GM23338 (cell line): ENCODE measurements around the gene RUSF1. TPM values are rescaled to one million over a fixed set of nuclear protein-coding genes. Genes with fewer than 3 reads are reported as not detected.

ENCODE experiments used
- ATAC-seq: fragments of 200-7000 bp; cut with Tn5 transposase; 3 replicates; pipeline ENCODE4 v1.9.1; 2020
- DNase-seq: peaks from one replicate; pipeline ENCODE4 v3.0.0-alpha.2; 2015; ENCODE audit warnings: low spot score
- H2AFZ ChIP-seq: fragments of 200-600 bp; sonication (generic); 2 replicates; pipeline ENCODE4 v1.8.0; 2016; ENCODE audit warnings: antibody characterized with exemption, mild to moderate bottlenecking, moderate library complexity
- H3F3A ChIP-seq: fragments of 200-600 bp; sonication (generic); replicated peaks from 2 replicates; pipeline ENCODE4 v1.8.0; 2017; ENCODE audit warnings: antibody characterized with exemption, mixed run types, low read depth
- H3K27ac ChIP-seq: fragments of 200-600 bp; sonication (generic); 2 replicates; pipeline ENCODE4 v1.6.1; 2016; ENCODE audit warnings: low read depth
- H3K27me3 ChIP-seq: fragments of 200-600 bp; sonication (generic); 2 replicates; pipeline ENCODE4 v1.8.0; 2016; ENCODE audit warnings: mild to moderate bottlenecking, mixed run types, moderate library complexity; ENCODE audit not compliant: insufficient read depth
- H3K36me3 ChIP-seq: fragments of 200-600 bp; sonication (generic); 2 replicates; pipeline ENCODE4 v1.8.0; 2016; ENCODE audit warnings: mild to moderate bottlenecking; ENCODE audit not compliant: insufficient read depth
- H3K4me1 ChIP-seq: fragments of 200-600 bp; sonication (generic); 2 replicates; pipeline ENCODE4 v1.8.0; 2016; ENCODE audit warnings: mild to moderate bottlenecking, moderate library complexity; ENCODE audit not compliant: insufficient read depth
- H3K4me2 ChIP-seq: fragments of 200-600 bp; sonication (generic); 2 replicates; pipeline ENCODE4 v1.7.1; 2017; ENCODE audit warnings: mixed run types
- H3K4me3 ChIP-seq: fragments of 200-600 bp; sonication (generic); 2 replicates; pipeline ENCODE4 v1.6.1; 2016; ENCODE audit warnings: mixed run types
- H3K79me2 ChIP-seq: fragments of 200-600 bp; sonication (generic); replicated peaks from 2 replicates; pipeline ENCODE4 v1.8.0; 2017; ENCODE audit warnings: mild to moderate bottlenecking; ENCODE audit not compliant: insufficient read depth
- H3K9me2 ChIP-seq: fragments of 200-600 bp; sonication (generic); 2 replicates; pipeline ENCODE4 v1.8.0; 2017; ENCODE audit not compliant: insufficient read depth
- H4K20me1 ChIP-seq: fragments of 200-600 bp; sonication (generic); replicated peaks from 2 replicates; pipeline ENCODE4 v1.8.0; 2017; ENCODE audit warnings: mild to moderate bottlenecking; ENCODE audit not compliant: insufficient read depth
- H3K27ac Mint-ChIP-seq: 2 replicates; pipeline ENCODE4 v1.8.0; 2020; ENCODE audit warnings: inconsistent platforms, mild to moderate bottlenecking, moderate library complexity, mixed read lengths
- H3K27me3 Mint-ChIP-seq: 3 replicates; pipeline ENCODE4 v1.8.0; 2022; ENCODE audit warnings: low read depth, mild to moderate bottlenecking, moderate library complexity, mixed read lengths, inconsistent platforms; ENCODE audit not compliant: insufficient read depth, poor library complexity
- H3K36me3 Mint-ChIP-seq: 3 replicates; pipeline ENCODE4 v1.8.0; 2021; ENCODE audit warnings: low read depth, mild to moderate bottlenecking, inconsistent platforms, moderate library complexity, mixed read lengths
- H3K4me1 Mint-ChIP-seq: 3 replicates; pipeline ENCODE4 v1.8.0; 2020; ENCODE audit warnings: mild to moderate bottlenecking, inconsistent platforms, mixed read lengths
- H3K4me3 Mint-ChIP-seq: 3 replicates; pipeline ENCODE4 v1.8.0; 2021; ENCODE audit warnings: moderate library complexity, mild to moderate bottlenecking, inconsistent platforms, mixed read lengths
- H3K9me3 Mint-ChIP-seq: 3 replicates; pipeline ENCODE4 v1.8.0; 2020; ENCODE audit warnings: moderate library complexity, mild to moderate bottlenecking, inconsistent platforms, mixed read lengths
- CTCF ChIP-seq, 2 experiments: fragments of 200-600 bp in 1 of 2; sonication (generic) in 1 of 2; conservative IDR thresholded peaks; 2 replicates each; pipeline versions ENCODE4 v1.5.1 to v1.6.1; 2016 to 2017; ENCODE audit warnings: antibody characterized with exemption in 2 of 2, low read depth in 2 of 2, mild to moderate bottlenecking in 2 of 2, moderate library complexity in 1 of 2
- ETS1 ChIP-seq: IDR thresholded peaks from 2 replicates; pipeline ENCODE4 v1.6.1; 2016; ENCODE audit warnings: antibody characterized with exemption
- EZH2 ChIP-seq: fragments of 200-600 bp; sonication (generic); IDR thresholded peaks from one replicate; pipeline ENCODE4 v1.8.0; 2017; ENCODE audit warnings: antibody characterized with exemption, mild to moderate bottlenecking, low read depth; ENCODE audit not compliant: unreplicated experiment
- EZH2phosphoT487 ChIP-seq: fragments of 200-600 bp; sonication (generic); IDR thresholded peaks from one replicate; pipeline ENCODE4 v1.8.1; 2018; ENCODE audit warnings: antibody characterized with exemption; ENCODE audit not compliant: unreplicated experiment
- NANOG ChIP-seq: IDR thresholded peaks from 2 replicates; pipeline ENCODE4 v1.6.1; 2016; ENCODE audit warnings: antibody characterized with exemption, borderline replicate concordance
- POLR2AphosphoS5 ChIP-seq: IDR thresholded peaks from 2 replicates; pipeline ENCODE4 v1.6.1; 2016; ENCODE audit warnings: antibody characterized with exemption, low read depth
- REST ChIP-seq: IDR thresholded peaks from one replicate; pipeline ENCODE4 v1.6.1; 2018; ENCODE audit warnings: antibody characterized with exemption; ENCODE audit not compliant: unreplicated experiment
- ZNF114 ChIP-seq: fragments of 250-450 bp; sonication (Bioruptor Pico); IDR thresholded peaks from 2 replicates; pipeline ENCODE4 v1.5.0; 2020; ENCODE audit warnings: mild to moderate bottlenecking, moderate library complexity
- polyA plus RNA-seq: library from polyadenylated mRNA; unstranded; fragments of >200 nt; fragmentation: Nextera tagmentation; extraction: Ambion mirVana; gene quantifications from 2 replicates; pipeline ENCODE4 v1.2.1, GENCODE V29; 2016
- total RNA-seq: library from RNA; depleted of rRNA; stranded (reverse); fragments of >200 nt; shearing (Covaris generic); gene quantifications from 2 replicates; pipeline ENCODE4 v1.2.3, GENCODE V29; 2014

RUSF1 gene
- total and polyA plus RNA-seq, 2 experiments from 2014 or later, result 8.9 to 36.1 TPM

- H3K4me1 ChIP-seq, result peaks cover 29% of the 10 kb centered on the region; the same call in 1 of the 2 replicates
- H3K27me3 Mint-ChIP-seq, result peaks cover 7% of the 10 kb centered on the region
- H3K4me2 ChIP-seq, result peak overlapping the region; percentile 99
- H3K79me2 ChIP-seq, result peaks cover 26% of the 10 kb centered on the region
- peaks cover 4% of the 10 kb centered on the region; the same call in 2 of the 3 replicates for H3K9me3 Mint-ChIP-seq
- H3F3A ChIP-seq, result peaks cover 8% of the 10 kb centered on the region; the same call in 1 of the 2 replicates
- peak overlapping the region; percentile 90; the same call in 1 of the 2 replicates for H3K27ac Mint-ChIP-seq
- TF ChIP-seq ETS1 (no peak), EZH2 (no peak), CTCF (conservative IDR thresholded peaks at IDR 0.05; ENCODE audit: low read depth in 2 of 2) (peak in 1 of 2 experiments; percentile 18; a peak in 1 of 4 replicates)
- H4K20me1 ChIP-seq, result peaks cover 19% of the 10 kb centered on the region
- no peaks in the 10 kb centered on the region for H3K27me3 ChIP-seq
- peak overlapping the region; percentile 91 for H3K4me3 ChIP-seq
- ATAC-seq, result peak; percentile 12
- H3K4me1 Mint-ChIP-seq, result peaks cover 30% of the 10 kb centered on the region
- peak overlapping the region; percentile 87 for H3K4me3 Mint-ChIP-seq
- H3K27ac ChIP-seq, result peak overlapping the region; percentile 93
- DNase-seq, result peak; percentile 71
- H2AFZ ChIP-seq, result peak overlapping the region; percentile 59; the same call in 1 of the 2 replicates
- peaks cover 26% of the 10 kb centered on the region; the same call in 2 of the 3 replicates for H3K36me3 Mint-ChIP-seq
- H3K9me2 ChIP-seq, result no peaks in the 10 kb centered on the region
- H3K36me3 ChIP-seq, result no peaks in the 10 kb centered on the region
Measured at GRCh38 chr16:31458073-31458843, 49.9 kb downstream of the RUSF1 start.

DNA sequence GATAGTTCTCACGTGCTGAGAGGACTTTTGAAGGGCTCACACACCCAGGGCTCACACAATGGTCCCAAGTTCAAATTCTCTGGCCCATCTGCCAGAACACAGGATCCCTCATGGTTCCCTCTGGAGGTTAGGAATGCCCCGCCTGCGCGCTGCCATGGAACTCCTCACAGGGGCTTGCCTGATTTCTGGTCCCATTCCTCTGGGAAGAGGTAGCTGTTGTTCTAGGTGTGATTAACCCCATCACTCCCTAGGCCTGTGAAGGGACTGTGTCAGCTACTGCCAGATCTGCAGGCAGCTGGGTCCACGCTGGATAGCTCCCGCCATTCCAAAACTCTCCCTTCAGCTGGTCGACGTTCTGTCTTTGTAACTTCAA is 51.2 kb downstream of the RUSF1 start:
- Histone ChIP-seq H3K27ac (no peak overlapping the region), H3K9me2 (no peaks in the 10 kb centered on the region), H3K36me3 (no peaks in the 10 kb centered on the region), H3F3A (peaks cover 8% of the 10 kb centered on the region; the same call in 1 of the 2 replicates), H3K4me1 (peaks cover 41% of the 10 kb centered on the region), H3K4me2 (peak overlapping the region; percentile 99), H4K20me1 (peaks cover 19% of the 10 kb centered on the region), H2AFZ (no peak overlapping the region), H3K27me3 (no peaks in the 10 kb centered on the region), H3K4me3 (no peak overlapping the region), H3K79me2 (peaks cover 26% of the 10 kb centered on the region)
- peaks cover 12% of the 10 kb centered on the region for H3K27me3 Mint-ChIP-seq
- peak overlapping the region; percentile 87; the same call in 1 of the 3 replicates for H3K4me3 Mint-ChIP-seq
- peaks cover 21% of the 10 kb centered on the region; the same call in 2 of the 3 replicates for H3K36me3 Mint-ChIP-seq
- no peak for DNase-seq
- no peak for ATAC-seq
- H3K4me1 Mint-ChIP-seq, result peaks cover 40% of the 10 kb centered on the region
- peaks cover 4% of the 10 kb centered on the region; the same call in 2 of the 3 replicates for H3K9me3 Mint-ChIP-seq
- no peak overlapping the region for H3K27ac Mint-ChIP-seq
- TF ChIP-seq EZH2 (no peak), ETS1 (no peak), REST (no peak), POLR2AphosphoS5 (no peak), EZH2phosphoT487 (no peak), ZNF114 (CRISPR knock-in tag) (no peak), NANOG (no peak)
